Erythroblast (primary cell): ENCODE data around the gene COQ2.
"Not testable (repeated sequence)": the region's sequence is repeated elsewhere in the genome, so short reads cannot be mapped to it uniquely, and the experiment has no call there.

Source experiments
- DNase-seq, 2 experiments: peaks; one replicate each; lab custom pipeline; 2025; lab: John Stamatoyannopoulos, UW
- GATA1 ChIP-seq: IDR thresholded peaks from 2 replicates; pipeline ENCODE4 v1.6.1; 2011; ENCODE audit warnings: low read depth, mild to moderate bottlenecking, control low read depth, low read length, moderate library complexity
- POLR2A ChIP-seq: IDR thresholded peaks from 2 replicates; pipeline ENCODE4 v1.6.1; 2011; ENCODE audit warnings: mild to moderate bottlenecking, low read length

Gene COQ2

DNA sequence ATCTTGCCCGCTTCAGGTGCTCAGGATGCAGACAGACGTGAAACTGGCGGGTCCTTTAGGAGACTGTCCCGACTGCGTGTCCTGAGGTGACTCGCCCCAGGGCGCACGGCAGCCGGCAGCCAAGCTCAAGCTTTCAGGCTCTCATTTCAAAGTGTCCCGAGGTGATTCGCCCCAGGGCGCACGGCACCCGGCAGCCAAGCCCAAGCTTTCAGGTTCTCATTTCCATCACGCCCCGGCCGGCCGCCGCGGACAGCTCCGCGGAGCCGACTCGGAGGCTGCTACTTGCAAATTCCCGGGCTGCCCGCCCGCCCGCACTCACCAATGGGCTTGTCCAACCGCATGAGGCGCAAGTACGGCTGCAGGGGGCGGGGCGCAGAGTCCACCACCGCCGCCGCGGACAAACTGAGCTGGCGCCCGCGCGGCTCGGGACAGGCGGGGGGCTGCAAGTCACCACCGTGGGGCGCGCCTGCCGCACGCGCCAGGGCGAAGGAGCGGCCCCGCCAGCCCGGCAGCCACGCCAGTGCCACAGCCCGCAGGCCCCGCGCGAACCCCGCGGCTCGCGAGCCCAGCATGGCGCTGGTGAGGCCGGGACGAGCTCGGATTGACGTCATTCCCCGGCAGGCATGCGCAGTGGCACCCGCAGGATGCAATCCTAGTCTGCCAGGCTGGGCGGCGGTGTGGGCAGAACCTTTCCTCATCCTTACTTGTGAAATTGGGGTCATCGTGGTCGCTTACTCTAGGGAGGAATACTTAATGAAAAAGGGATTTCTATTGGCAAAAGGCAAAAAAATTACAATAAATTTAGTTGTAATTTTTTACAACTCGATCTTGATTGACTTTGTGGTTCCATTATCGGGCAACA lies at the start of gene COQ2:
Gene COQ2 (minus strand): TSS at position 606 of the 862 bp plus-strand sequence. CDS start 34 bp downstream, at position 572.
- no peak for TF ChIP-seq GATA1
- peak; percentile 93 for TF ChIP-seq POLR2A
- DNase-seq = peak; percentile 96 to 97

GRCh38 chr4:83331956-83332355 lies 47.4 kb upstream of the COQ2 start:
- TF ChIP-seq POLR2A (no peak), GATA1 (no peak)
- no peak for DNase-seq

DNA sequence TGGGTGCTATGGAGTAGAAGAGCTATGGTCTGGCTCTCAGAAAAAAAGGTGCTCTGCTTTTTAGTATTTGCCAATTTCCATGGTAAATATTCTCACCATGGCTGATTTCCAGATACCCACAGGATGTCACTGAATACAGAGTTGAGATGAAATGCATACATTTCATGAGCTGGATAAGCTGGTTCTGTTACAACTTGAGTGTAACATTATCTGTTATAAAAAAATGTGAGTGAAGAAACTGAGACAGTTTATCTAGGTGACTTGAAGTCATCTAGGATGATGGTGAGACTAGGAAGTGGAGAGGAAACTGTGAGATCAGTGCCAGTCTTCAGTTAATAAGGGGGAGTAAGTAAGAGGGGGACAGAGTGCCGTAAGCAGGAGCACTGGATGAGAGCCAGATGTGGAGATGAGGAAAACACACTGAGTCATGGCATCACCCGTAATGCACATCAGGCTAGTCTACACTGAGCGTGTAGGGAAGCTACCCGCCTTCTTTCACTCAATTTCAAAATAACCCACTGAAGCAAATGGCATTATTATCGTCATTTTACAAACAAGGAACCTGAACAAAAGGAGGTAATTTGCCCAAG lies 45.0 kb upstream of the COQ2 start:
- TF ChIP-seq GATA1 (no peak), POLR2A (no peak)
- peak in 1 of 2 experiments; percentile 22 for DNase-seq

- TF ChIP-seq GATA1 = no peak
- peak; percentile 4 to 5 for DNase-seq
Observed at GRCh38 chr4:83328521-83329187, 44.1 kb upstream of the COQ2 start.

DNA sequence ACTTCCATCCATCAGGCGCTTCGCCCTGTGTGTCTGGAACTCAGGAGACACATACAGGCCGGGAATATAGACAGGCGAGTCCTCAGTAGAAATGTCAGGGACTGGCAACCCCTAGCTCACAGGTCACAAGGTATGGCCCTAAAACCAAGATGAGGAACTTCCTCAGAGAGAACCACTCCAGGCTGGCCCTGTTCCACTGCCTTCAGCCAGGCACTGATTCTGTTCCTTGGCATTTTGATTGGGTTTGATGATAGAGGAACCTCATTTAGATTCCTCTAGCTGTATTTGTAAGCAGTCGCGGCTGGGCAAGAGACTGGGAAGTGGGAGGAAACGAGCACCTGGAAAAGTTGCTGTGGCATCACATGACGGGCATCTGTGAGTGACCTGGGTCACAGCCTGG lies 41.9 kb upstream of the COQ2 start:
- TF ChIP-seq GATA1 (no peak), POLR2A (no peak)

DNA sequence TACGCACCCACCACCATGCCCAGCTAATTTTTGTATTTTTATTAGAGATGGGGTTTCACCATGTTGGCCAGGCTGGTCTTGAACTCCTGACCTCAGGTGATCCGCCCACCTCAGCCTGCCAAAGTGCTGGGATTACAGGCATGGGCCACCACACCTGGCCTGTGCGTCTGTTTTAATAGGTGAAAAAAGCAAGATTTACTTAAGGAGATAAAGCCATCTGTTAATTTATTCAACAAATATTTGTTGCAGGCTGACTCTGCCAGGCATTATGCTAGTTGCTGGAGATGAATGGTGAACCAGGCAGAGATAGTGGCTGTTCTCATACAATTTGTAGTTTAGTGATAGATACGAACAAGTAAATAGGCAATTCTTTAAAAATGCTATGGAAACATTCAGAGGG lies 40.7 kb upstream of the COQ2 start:
- not testable (repeated sequence) for DNase-seq

More for the DNA sequence above, 41.9 kb upstream of the COQ2 start:
- DNase-seq = no peak

DNA sequence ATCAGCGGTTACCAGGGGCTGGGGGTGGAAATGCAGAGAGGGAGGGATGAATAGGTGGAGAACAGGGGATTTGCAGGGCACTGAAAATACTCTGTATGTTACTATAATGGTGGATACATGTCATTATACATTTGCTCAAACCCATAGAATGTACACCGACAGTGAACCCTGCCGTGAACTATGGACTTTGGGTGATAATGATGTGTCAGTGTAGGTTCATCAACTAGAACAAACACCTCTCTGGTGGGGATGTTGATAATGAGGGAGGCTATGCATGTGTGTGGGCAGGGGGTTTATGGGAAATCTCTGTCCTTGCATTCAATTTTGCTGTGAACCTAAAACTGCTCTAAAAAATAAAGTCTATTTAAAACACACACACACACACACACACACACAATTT lies 38.5 kb upstream of the COQ2 start:
- TF ChIP-seq POLR2A (no peak), GATA1 (no peak)
- no peak for DNase-seq

DNA sequence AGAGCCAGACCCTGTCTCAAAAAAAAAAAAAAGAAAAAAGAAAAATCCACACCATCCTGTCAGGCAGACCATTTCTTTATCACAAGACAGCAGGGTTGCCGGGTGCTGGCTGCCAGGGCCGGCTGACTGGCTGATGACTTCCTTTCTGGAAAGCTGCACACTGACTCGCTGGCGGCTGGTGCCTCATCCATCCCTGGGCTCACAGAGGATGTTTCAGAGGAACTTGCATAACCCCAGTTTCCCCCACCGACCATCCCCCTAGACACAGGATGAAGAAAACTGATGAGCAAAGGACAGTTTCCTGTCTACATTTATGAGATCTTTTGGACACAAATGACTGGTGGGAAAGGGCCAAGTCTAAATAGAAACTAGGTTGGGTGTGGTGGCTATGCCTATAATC lies 36.0 kb upstream of the COQ2 start:
- DNase-seq = no peak
- TF ChIP-seq GATA1 = no peak
- no peak for TF ChIP-seq POLR2A

DNA sequence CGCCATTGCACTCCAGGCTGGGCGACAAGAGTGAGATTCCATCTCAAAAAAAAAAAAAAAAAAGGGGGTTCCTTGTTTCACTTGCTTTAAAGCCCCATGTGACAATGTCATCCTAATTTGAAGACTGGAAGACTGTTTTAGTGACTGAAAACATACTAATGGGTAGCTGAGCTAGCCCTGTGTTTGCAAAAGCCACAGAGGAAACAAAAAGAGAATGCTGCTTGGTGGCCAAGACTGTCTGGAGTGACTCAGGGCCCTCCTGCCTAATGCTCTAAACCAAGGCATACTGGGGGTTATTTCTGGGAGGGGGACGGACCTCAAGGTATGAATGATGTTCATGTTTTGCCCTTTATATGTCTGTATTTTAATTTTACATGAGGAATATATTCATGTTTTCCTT lies 34.1 kb upstream of the COQ2 start:
- no peak for TF ChIP-seq POLR2A
- DNase-seq = no peak

- DNase-seq = no peak
- TF ChIP-seq GATA1 (no peak), POLR2A (no peak)
Observed at GRCh38 chr4:83317671-83318070, 33.1 kb upstream of the COQ2 start.

DNA sequence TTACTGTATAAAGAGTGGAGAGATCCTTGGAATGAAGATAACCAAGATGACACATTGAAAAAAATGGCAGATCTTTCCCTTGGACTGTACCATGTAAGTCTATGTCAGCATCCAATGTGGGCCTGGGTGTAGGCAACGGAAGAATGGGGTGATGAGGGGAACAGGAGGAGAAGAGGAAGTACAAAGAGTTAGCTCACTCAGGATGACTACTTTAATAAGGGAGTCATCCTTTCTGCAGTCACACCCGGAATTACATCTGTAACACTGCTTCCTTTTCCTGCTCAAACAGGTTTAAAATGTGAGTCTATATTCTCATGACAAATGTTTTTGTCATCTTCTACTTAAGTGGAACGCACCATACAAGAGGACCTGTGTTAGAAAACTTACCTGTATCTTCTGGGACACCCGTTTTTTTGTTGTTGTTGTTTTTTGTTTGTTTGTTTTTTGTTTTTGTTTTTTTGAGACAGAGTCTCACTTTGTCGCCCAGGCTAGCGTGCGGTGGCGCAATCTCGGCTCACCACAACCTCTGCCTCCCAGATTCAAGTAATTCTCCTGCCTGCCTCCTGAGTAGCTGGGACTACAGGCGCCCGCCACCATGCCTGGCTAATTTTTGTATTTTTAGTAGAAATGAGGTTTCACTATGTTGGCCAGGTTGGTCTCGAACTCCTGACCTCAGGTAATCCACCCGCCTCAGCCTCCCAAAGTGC lies 32.0 kb upstream of the COQ2 start:
- TF ChIP-seq POLR2A (no peak), GATA1 (no peak)
- DNase-seq = no peak

DNA sequence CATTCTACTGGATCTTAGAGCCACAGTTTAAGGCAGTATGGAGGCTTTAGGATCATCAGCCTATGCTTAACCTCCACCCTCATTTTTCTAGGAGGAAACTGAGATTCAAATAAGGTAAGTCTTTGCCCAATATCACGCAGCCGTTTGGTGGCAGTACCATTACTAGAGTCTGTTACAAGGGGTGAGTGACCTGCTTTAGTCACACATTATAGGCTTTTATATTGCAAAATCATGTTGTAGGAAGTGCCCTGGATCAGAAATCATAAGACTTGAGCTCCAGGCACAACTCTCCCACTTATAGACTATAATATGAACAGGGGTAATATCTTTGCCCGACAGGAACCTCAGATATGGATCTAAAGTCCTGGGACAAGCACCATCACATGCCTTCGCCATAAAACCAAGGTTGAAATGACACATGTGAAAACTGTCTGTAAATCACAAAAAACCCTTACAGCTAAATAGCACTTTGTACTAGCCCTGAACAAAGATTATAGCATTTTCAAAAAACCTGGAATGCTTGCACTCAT lies 30.8 kb upstream of the COQ2 start:
- TF ChIP-seq GATA1 (no peak), POLR2A (no peak)
- no peak for DNase-seq

DNA sequence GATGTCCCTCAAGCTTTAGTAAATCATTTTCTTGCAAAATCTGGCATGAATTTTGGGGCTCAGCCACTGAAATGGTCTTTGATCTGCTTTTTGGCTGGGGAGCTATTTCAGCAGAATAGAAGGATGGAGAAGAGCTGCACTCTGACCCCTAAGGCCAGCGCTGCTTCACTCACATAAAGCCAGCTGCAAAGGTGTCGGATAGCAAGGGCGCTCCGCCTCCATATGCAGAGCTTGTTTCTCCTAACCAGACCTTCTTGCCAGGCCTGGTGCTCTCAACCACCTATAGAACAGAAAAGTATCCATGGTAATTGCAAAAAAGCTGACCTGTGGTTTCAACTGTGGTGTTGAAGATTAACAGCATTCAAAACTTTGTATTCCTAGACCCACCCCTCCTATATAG lies 24.1 kb upstream of the COQ2 start:
- DNase-seq = no peak
- no peak for TF ChIP-seq GATA1
- TF ChIP-seq POLR2A = no peak
